Femur (tissue), 1 donor: ENCODE results near the gene HAUS2.
"Not testable (repeated sequence)": the region's sequence is repeated elsewhere in the genome, so short reads cannot be mapped to it uniquely, and the experiment has no call there.

ENCODE experiments used
- DNase-seq: peaks from one replicate; pipeline ENCODE4 v3.0.0-alpha.2; 2017

Gene HAUS2

GRCh38 chr15:42548249-42549031 lies at the start of gene HAUS2, which contains the start of gene LRRC57:
HAUS2 (plus strand) TSS chr15:42548838; CDS start chr15:42548873, 35 bp downstream.
LRRC57 (minus strand) TSS chr15:42548793; CDS start chr15:42548434, 359 bp downstream.
- DNase-seq, result peak; percentile 92

- DNase-seq, result no peak
Measured at GRCh38 chr15:42499858-42500609, 48.6 kb upstream of the HAUS2 start.

- DNase-seq, result no peak
Measured at GRCh38 chr15:42502477-42502876, 46.2 kb upstream of the HAUS2 start.

- no peak for DNase-seq
Measured at GRCh38 chr15:42503825-42504224, 44.8 kb upstream of the HAUS2 start.

- no peak for DNase-seq
Measured at GRCh38 chr15:42504631-42505030, 44.0 kb upstream of the HAUS2 start.

GRCh38 chr15:42507514-42507913 lies 41.1 kb upstream of the HAUS2 start:
- no peak for DNase-seq

GRCh38 chr15:42508263-42508690 lies 40.4 kb upstream of the HAUS2 start:
- no peak for DNase-seq

GRCh38 chr15:42510258-42511006 lies 38.2 kb upstream of the HAUS2 start:
- no peak for DNase-seq

- DNase-seq, result no peak
Measured at GRCh38 chr15:42511007-42511391, 37.6 kb upstream of the HAUS2 start.

- DNase-seq, result no peak
Measured at GRCh38 chr15:42523331-42523730, 25.3 kb upstream of the HAUS2 start.

GRCh38 chr15:42528970-42529369 lies 19.7 kb upstream of the HAUS2 start:
- DNase-seq, result no peak

- DNase-seq, result no peak
Measured at GRCh38 chr15:42533246-42533645, 15.4 kb upstream of the HAUS2 start.

- no peak for DNase-seq
Measured at GRCh38 chr15:42544853-42545629, 3.6 kb upstream of the HAUS2 start.

GRCh38 chr15:42547918-42548248 lies 755 bp upstream of the HAUS2 start:
- DNase-seq, result no peak

- no peak for DNase-seq
Measured at GRCh38 chr15:42549032-42549491, 424 bp downstream of the HAUS2 start.

- no peak for DNase-seq
Measured at GRCh38 chr15:42549741-42550392, 1.2 kb downstream of the HAUS2 start.

- DNase-seq, result no peak
Measured at GRCh38 chr15:42553554-42553953, 4.9 kb downstream of the HAUS2 start.

- not testable (repeated sequence) for DNase-seq
Measured at GRCh38 chr15:42556550-42557207, 8.0 kb downstream of the HAUS2 start.

- no peak for DNase-seq
Measured at GRCh38 chr15:42558739-42559138, 10.1 kb downstream of the HAUS2 start.

- DNase-seq, result peak; percentile 99
Measured at GRCh38 chr15:42575188-42576039, 26.8 kb downstream of the HAUS2 start, which contains the start of gene STARD9. STARD9 (plus strand) TSS chr15:42575606; CDS start chr15:42575716, 110 bp downstream.
